Stimulated activated CD4-positive, alpha-beta T cell treated with anti-CD3 and anti-CD28 coated beads, Interleukin-12 subunit alpha, Interleukin-12 subunit beta, amount 100 ng/mL, for 48 hours (primary cell): ENCODE data around the gene TLCD3B.

ENCODE experiments used
- DNase-seq, 3 donors: peaks; one replicate each; pipeline ENCODE4 v3.0.0-alpha.2; 2020; ENCODE audit warnings: low read depth in 2 of 3, low spot score in 1 of 3

TLCD3B gene

GRCh38 chr16:29975134-29975538 is 55.9 kb downstream of the TLCD3B start:
- no peak for DNase-seq
